ENCODE results near the gene ANAPC4. TPM values are rescaled to one million over a fixed set of nuclear protein-coding genes. Genes with fewer than 3 reads are reported as not detected.
"Not testable (repeated sequence)": the region's sequence is repeated elsewhere in the genome, so short reads cannot be mapped to it uniquely, and the experiment has no call there.

The ANAPC4 gene, protein sequence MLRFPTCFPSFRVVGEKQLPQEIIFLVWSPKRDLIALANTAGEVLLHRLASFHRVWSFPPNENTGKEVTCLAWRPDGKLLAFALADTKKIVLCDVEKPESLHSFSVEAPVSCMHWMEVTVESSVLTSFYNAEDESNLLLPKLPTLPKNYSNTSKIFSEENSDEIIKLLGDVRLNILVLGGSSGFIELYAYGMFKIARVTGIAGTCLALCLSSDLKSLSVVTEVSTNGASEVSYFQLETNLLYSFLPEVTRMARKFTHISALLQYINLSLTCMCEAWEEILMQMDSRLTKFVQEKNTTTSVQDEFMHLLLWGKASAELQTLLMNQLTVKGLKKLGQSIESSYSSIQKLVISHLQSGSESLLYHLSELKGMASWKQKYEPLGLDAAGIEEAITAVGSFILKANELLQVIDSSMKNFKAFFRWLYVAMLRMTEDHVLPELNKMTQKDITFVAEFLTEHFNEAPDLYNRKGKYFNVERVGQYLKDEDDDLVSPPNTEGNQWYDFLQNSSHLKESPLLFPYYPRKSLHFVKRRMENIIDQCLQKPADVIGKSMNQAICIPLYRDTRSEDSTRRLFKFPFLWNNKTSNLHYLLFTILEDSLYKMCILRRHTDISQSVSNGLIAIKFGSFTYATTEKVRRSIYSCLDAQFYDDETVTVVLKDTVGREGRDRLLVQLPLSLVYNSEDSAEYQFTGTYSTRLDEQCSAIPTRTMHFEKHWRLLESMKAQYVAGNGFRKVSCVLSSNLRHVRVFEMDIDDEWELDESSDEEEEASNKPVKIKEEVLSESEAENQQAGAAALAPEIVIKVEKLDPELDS
- 33.8 TPM for total RNA-seq
- long read RNA-seq, transcript ANAPC4-201 (29 exons, 2,685 nt) = major isoform, 33 of 72 reads
- long read RNA-seq, partial matches to known transcripts = 6 of 72 reads
- long read RNA-seq, other reads (novel, unspliced or antisense) = 28 of 72 reads

DNA sequence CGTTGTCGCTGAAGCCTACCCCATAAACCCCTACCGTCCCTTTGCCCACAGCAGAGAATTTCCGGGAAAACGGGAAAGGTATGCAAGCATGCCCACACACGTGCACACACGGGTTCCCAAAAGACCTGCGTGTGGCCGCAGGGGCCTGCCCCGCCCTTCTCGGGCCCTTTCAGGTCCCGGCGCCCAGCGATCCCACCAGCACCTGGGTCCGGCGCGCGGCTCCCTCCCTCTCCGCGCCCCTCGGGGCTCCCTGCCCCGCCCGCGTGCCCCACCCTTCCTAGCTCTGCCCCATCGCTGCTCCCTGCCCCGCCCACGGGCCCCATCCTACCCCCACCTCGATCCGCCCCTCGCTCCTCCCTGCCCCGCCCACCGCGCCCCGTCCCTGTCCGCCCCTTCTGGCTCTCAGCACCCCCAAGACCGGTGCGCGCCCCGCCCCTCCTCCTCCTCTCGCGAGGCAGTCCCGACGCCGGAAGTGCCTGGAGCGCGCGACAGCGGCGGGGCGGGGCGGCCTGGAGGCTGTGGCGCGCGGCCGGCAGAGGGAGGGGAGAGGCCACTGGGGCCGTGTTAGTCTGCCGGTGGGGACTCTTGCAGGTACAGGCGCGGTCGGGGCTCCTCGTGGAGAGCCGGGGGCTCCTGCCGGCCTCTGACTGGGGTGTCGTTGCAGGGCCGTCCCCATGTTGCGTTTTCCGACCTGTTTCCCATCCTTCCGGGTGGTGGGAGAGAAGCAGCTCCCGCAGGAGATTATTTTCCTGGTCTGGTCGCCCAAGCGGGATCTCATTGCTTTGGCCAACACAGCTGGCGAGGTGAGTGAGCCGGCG lies at the start of gene ANAPC4:
TSS of gene ANAPC4 (plus strand) at position 510 of the 818 bp plus-strand sequence. CDS start at position 675, 165 bp downstream.
- peaks cover 24% of the 10 kb centered on the region for H3K4me1 ChIP-seq
- no peaks in the 10 kb centered on the region for H3K9me3 ChIP-seq
- TF ChIP-seq, protein P1, sequence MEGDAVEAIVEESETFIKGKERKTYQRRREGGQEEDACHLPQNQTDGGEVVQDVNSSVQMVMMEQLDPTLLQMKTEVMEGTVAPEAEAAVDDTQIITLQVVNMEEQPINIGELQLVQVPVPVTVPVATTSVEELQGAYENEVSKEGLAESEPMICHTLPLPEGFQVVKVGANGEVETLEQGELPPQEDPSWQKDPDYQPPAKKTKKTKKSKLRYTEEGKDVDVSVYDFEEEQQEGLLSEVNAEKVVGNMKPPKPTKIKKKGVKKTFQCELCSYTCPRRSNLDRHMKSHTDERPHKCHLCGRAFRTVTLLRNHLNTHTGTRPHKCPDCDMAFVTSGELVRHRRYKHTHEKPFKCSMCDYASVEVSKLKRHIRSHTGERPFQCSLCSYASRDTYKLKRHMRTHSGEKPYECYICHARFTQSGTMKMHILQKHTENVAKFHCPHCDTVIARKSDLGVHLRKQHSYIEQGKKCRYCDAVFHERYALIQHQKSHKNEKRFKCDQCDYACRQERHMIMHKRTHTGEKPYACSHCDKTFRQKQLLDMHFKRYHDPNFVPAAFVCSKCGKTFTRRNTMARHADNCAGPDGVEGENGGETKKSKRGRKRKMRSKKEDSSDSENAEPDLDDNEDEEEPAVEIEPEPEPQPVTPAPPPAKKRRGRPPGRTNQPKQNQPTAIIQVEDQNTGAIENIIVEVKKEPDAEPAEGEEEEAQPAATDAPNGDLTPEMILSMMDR (IDR thresholded peaks at IDR 0.05) = no peak
- peak; percentile 98 for DNase-seq
- H3K27me3 ChIP-seq (ENCODE audit: low read depth) = no peaks in the 10 kb centered on the region
- intact Hi-C loops (cut with DNase I) = no loop called here
- peak within 1 kb of the TSS; percentile 83 for H3K27ac ChIP-seq
- ATAC-seq = peak; percentile 98 to 99
- peak within 1 kb of the TSS; percentile 96 for H3K4me3 ChIP-seq
- H3K36me3 ChIP-seq = peaks cover 18% of the 10 kb centered on the region

DNA sequence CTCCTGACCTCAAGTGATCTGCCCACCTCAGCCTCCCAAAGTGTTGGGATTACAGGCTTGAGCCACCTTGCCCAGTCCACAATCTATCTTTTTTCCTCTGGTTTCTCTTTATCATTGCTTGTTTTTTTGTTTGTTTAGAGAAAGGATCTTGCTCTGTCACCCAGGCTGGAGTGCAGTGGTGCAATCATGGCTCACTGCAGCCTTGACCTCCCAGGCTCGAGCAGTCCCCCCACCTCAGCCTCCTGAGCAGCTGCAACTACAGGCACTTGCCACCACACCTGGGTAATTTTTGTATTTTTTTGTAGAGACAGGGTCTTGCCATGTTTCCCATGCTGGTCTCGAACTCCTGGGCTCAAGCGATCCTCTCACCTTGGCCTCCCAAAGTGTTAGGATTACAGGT lies 48.6 kb upstream of the ANAPC4 start:
- intact Hi-C loops (cut with DNase I); H3K4me3 ChIP-seq; DNase-seq; H3K4me1 ChIP-seq; H3K36me3 ChIP-seq; ATAC-seq; H3K27ac ChIP-seq; H3K27me3 ChIP-seq (ENCODE audit: low read depth); H3K9me3 ChIP-seq: not testable (repeated sequence)

DNA sequence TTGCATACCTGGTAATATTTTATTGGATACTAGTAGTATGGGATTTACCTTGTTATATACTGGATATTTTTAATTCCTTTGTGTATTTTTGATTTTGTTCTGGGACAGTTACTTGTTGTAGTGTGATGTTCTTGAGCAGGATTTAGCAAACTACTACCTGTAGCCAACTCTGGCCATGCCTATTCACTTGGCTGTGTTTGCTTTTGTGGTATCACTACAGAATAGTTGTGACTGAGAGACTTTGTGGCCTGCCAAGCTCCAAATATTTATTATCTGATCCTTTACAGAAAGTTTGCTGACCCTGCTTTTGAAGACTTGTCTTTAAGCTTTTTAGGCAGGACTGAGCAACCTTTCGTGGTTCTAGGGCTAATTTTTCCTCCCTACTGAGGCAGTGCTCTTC lies 46.7 kb upstream of the ANAPC4 start:
- TF ChIP-seq, protein P1 (IDR thresholded peaks at IDR 0.05) = no peak
- Histone ChIP-seq H3K9me3 (no peaks in the 10 kb centered on the region), H3K4me3 (no peak overlapping the region), H3K27ac (peak overlapping the region; percentile 14), H3K27me3 (ENCODE audit: low read depth) (no peaks in the 10 kb centered on the region), H3K4me1 (peaks cover 10% of the 10 kb centered on the region), H3K36me3 (peaks cover 13% of the 10 kb centered on the region)
- ATAC-seq (no peak), DNase-seq (no peak)
- intact Hi-C loops (cut with DNase I) = no loop called here

DNA sequence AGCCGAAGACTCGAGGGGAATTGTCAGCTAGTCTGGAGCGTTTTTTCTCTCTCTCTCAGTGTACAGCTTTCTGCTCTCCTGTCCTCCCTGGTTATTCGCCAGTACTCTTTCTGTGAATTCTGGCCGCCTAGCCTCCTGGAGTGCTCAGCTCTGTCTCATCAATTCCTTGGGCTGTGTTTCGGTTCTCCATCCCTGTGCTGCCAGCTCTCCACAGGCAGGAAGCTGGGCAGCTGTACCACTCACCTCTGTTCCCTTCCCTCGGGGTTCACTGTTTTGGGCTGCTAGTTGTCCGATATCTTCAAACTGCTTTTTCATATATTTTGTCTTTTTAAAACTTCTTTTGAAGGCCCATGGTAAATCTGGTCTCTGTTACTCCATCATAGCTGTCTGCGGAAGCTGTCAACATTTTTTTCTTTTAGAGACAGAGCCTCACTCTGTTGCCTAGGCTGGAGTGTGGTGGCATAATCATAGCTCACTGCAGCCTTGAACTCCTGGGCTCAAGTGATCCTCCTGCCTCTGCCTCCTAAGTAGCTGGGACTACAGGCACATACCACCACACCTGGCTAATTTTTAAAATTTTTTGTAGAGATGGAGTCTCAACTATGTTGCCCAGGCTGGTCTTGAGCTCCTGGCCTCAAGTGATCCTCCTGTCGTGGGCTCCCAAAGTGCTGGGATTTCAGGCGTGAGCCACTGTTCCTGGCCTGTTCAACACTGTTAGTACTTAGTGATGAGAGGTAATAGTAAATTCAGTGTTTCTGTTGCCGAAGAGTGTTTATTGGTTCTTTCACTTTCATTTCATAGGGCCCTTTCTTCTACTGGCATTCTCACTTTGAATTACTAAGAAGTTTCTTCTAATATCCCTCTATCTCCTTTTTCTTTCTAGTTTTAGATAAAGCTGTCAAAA lies 45.9 kb upstream of the ANAPC4 start:
- ATAC-seq (peak; percentile 55 to 74), DNase-seq (no peak)
- peaks cover 10% of the 10 kb centered on the region for H3K4me1 ChIP-seq
- H3K9me3 ChIP-seq = no peaks in the 10 kb centered on the region
- H3K27ac ChIP-seq = peak overlapping the region; percentile 14
- intact Hi-C loops (cut with DNase I) = no loop called here
- no peaks in the 10 kb centered on the region for H3K27me3 ChIP-seq (ENCODE audit: low read depth)
- TF ChIP-seq, protein P1 (IDR thresholded peaks at IDR 0.05) = no peak
- peak overlapping the region; percentile 1 for H3K4me3 ChIP-seq
- peaks cover 20% of the 10 kb centered on the region for H3K36me3 ChIP-seq

DNA sequence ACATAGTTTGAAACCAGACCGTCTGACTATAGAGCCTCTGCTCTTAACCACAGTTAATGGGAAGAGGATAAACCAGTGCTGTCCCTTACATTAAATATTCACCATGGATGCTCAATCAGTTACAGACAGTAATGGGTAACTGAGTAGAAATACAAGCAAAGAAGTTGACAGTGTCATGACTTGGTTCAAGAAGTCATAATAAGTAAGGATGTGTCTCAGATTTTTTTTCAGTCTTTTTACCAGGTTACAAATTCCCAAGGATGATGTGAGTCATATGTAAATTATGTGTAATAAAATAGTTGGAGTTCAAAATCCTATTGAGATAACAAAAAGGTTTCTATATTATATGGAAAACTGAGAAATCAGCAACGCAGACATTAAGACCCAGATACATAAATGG lies 33.4 kb upstream of the ANAPC4 start:
- Histone ChIP-seq H3K27me3 (ENCODE audit: low read depth) (no peaks in the 10 kb centered on the region), H3K27ac (no peak overlapping the region), H3K4me1 (no peaks in the 10 kb centered on the region), H3K4me3 (no peak overlapping the region), H3K9me3 (no peaks in the 10 kb centered on the region), H3K36me3 (no peaks in the 10 kb centered on the region)
- intact Hi-C loops (cut with DNase I) = no loop called here
- TF ChIP-seq, protein P1 (IDR thresholded peaks at IDR 0.05) = no peak
- DNase-seq = no peak
- no peak for ATAC-seq
